ENCODE data around the gene TNFSF13B. TPM values are rescaled to one million over a fixed set of nuclear protein-coding genes. Genes with fewer than 3 reads are reported as not detected.

TNFSF13B gene
- polyA plus RNA-seq, 1 donor, result 2.9 TPM

DNA sequence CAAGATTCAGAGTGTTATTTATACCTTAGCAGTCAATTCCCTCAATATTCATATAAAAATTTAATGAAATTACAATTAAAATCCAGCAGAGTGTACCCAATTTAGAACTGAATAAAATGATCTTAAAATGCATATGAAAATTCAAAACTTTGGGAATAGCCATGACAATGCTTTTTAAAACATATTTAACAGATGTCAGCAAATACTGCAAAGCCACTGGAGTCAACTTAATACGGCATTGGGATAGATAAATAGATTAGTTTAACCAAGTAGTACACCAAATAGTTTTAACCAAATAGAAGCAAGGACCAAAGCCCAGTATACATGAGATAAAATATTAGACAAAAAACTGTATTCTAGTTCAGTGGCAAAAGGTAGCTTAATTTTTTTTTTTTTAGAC lies 79.8 kb downstream of the TNFSF13B start:
- DNase-seq, result no peak

DNA sequence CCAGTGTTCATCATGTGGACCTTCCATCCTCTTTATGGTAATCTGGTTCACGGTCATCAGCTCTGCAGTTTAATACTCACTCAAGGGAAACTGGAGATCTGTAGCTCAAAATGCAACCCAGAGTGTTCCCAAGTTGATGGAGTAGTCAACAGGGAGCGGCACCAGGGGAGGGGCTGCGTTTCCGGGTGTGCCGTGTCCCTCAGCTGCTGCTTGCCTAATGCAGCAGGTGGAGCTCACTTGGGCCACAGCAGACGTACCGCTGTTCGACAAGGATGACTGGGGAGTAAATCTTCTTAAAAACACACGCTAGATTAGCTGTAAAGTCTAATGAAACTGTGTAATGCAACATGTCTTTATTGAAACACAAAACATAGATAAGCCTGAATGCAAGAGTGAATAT lies 81.1 kb downstream of the TNFSF13B start:
- no peak for DNase-seq

DNA sequence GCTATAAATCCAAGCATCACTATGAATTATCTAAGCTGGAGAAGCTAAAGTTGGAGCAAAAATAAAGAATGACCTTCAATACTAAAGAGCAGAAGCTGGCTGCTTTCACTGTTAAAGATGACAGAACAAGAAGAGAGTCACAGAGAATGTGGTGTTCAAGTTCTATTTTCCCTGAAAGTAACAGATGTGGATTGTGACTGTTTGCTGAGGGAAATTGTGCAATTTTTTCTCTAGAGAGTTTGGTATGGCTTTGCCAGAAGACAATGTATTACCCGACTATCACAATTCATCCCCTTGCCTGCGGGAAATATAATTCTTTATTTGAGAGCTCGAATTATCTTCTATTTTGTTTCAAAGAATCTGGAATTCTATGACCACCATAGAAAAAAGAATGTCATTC lies 83.1 kb downstream of the TNFSF13B start:
- DNase-seq, result no peak

DNA sequence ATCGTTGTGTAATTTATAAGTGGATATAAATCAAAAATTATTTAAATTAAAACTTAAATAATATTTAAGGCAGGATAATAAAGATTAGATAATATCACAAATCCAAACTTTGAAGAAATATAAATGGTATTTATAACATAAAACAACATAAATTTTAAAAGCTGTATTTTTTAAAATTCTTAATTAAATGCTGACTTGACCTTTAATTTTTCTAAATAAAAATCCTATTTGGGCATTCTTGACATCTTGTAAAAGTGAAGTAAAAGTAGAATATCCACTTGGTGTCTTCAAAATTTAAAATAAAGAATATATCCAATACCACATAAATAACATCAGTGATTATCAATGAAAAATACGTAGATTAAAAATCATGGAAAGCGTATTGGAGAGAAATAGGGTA lies 87.7 kb downstream of the TNFSF13B start:
- DNase-seq, result no peak

Other genes starting within 250 kb of the TNFSF13B start
- 21.0 TPM for gene LIG4, start 54.2 kb upstream of the TNFSF13B start, polyA plus RNA-seq (ENCODE audit: insufficient read length)
- gene ABHD13, start 51.3 kb upstream of the TNFSF13B start, polyA plus RNA-seq (ENCODE audit: insufficient read length), result 15.7 TPM

Data from left kidney (tissue), 2 donors.